Ovary (tissue), 3 donors: ENCODE data around the gene PLLP.

Source experiments
- CTCF ChIP-seq, 3 donors: fragments of 450-650 bp in 2 of 3; fragments of 200-600 bp in 1 of 3; IDR thresholded peaks; one replicate each; pipeline versions ENCODE4 v1.5.1 to v1.8.0; 2016 to 2022; ENCODE audit warnings: antibody characterized with exemption in 3 of 3, mild to moderate bottlenecking in 1 of 3
- EP300 ChIP-seq: sonication (generic); formaldehyde crosslinking; IDR thresholded peaks from one replicate; pipeline ENCODE4 v1.6.1; 2017; ENCODE audit warnings: antibody characterized with exemption
- donor health status: DM: no; HTN: no; CAD: no.

GRCh38 chr16:57308041-57308440 is 23.6 kb upstream of the PLLP start:
- no peak for TF ChIP-seq EP300
- TF ChIP-seq CTCF (IDR thresholded peaks at IDR 0.05), result no peak
